Measurements from ENCODE around the gene BLCAP. TPM values are rescaled to one million over a fixed set of nuclear protein-coding genes. Genes with fewer than 3 reads are reported as not detected.

BLCAP gene
- total RNA-seq, 3 donors from 2014 or later (not counting 1 experiment from before 2014, with no cell fraction given): 60.4 to 80.1 (median 77.9) TPM

- Mint-ChIP-seq H3K27ac (no peak overlapping the region), H3K27me3 (ENCODE audit: low read depth in 2 of 2) (peaks cover 5 to 6% of the 10 kb centered on the region in 2 donors), H3K9me3 (no peaks in the 10 kb centered on the region), H3K4me3 (no peak overlapping the region), H3K4me1 (peaks cover 0 to 4% of the 10 kb centered on the region in 2 donors), H3K36me3 (no peaks in the 10 kb centered on the region)
- TF ChIP-seq CTCF (IDR thresholded peaks at IDR 0.05): no peak
- ATAC-seq: no peak
- H3K36me3 ChIP-seq (ENCODE audit: control insufficient read depth, insufficient read depth, low read length): no peaks in the 10 kb centered on the region
- no peaks in the 10 kb centered on the region for H3K4me1 ChIP-seq (ENCODE audit: control insufficient read depth, insufficient read depth, low read length)
- intact Hi-C loops (cut with micrococcal nuclease): no loop called here
- H3K9me3 ChIP-seq (ENCODE audit: control insufficient read depth, insufficient read depth, low read length): no peaks in the 10 kb centered on the region
- no peak overlapping the region for H3K27ac ChIP-seq (ENCODE audit: low read length)
- no peak for DNase-seq
- H3K4me3 ChIP-seq (ENCODE audit: low read length): no peak overlapping the region
- H3K27me3 ChIP-seq (ENCODE audit: control insufficient read depth, insufficient read depth, low read length): no peaks in the 10 kb centered on the region
- WGBS (ENCODE audit: insufficient coverage): 85% methylated on average over 5 of the region's 5 CpGs
Measured at GRCh38 chr20:37481610-37482009, 46.1 kb downstream of the BLCAP start.

GRCh38 chr20:37480919-37481318 lies 46.8 kb downstream of the BLCAP start:
- Mint-ChIP-seq H3K9me3 (no peaks in the 10 kb centered on the region), H3K36me3 (no peaks in the 10 kb centered on the region), H3K4me3 (no peak overlapping the region), H3K4me1 (peaks cover 0 to 4% of the 10 kb centered on the region in 2 donors), H3K27me3 (ENCODE audit: low read depth in 2 of 2) (peaks cover 6 to 7% of the 10 kb centered on the region in 2 donors), H3K27ac (no peak overlapping the region)
- Histone ChIP-seq H3K27me3 (ENCODE audit: control insufficient read depth, insufficient read depth, low read length) (no peaks in the 10 kb centered on the region), H3K36me3 (ENCODE audit: control insufficient read depth, insufficient read depth, low read length) (no peaks in the 10 kb centered on the region), H3K4me3 (ENCODE audit: low read length) (no peak overlapping the region), H3K4me1 (ENCODE audit: control insufficient read depth, insufficient read depth, low read length) (no peaks in the 10 kb centered on the region), H3K27ac (ENCODE audit: low read length) (no peak overlapping the region), H3K9me3 (ENCODE audit: control insufficient read depth, insufficient read depth, low read length) (no peaks in the 10 kb centered on the region)
- intact Hi-C loops (cut with micrococcal nuclease): no loop called here
- WGBS (ENCODE audit: insufficient coverage): 80% methylated on average over 1 of the region's 1 CpG
- no peak for TF ChIP-seq CTCF (IDR thresholded peaks at IDR 0.05)
- DNase-seq (no peak), ATAC-seq (no peak)

GRCh38 chr20:37479925-37480691 lies 47.6 kb downstream of the BLCAP start:
- no peak overlapping the region for H3K27ac ChIP-seq (ENCODE audit: low read length)

More at GRCh38 chr20:37479925-37480691, 47.6 kb downstream of the BLCAP start:
- DNase-seq: no peak
- H3K27ac Mint-ChIP-seq: no peak overlapping the region
- no peak for TF ChIP-seq CTCF (IDR thresholded peaks at IDR 0.05)
- H3K4me1 Mint-ChIP-seq: peaks cover 0 to 4% of the 10 kb centered on the region in 2 donors
- H3K27me3 Mint-ChIP-seq (ENCODE audit: low read depth in 2 of 2): peaks cover 6 to 13% of the 10 kb centered on the region in 2 donors
- H3K36me3 Mint-ChIP-seq: no peaks in the 10 kb centered on the region
- H3K9me3 Mint-ChIP-seq: no peaks in the 10 kb centered on the region
- Histone ChIP-seq H3K9me3 (ENCODE audit: control insufficient read depth, insufficient read depth, low read length) (no peaks in the 10 kb centered on the region), H3K36me3 (ENCODE audit: control insufficient read depth, insufficient read depth, low read length) (no peaks in the 10 kb centered on the region), H3K27me3 (ENCODE audit: control insufficient read depth, insufficient read depth, low read length) (no peaks in the 10 kb centered on the region), H3K4me1 (ENCODE audit: control insufficient read depth, insufficient read depth, low read length) (no peaks in the 10 kb centered on the region), H3K4me3 (ENCODE audit: low read length) (no peak overlapping the region)
- 84% methylated on average over 9 of the region's 9 CpGs for WGBS (ENCODE audit: insufficient coverage)
- no peak overlapping the region for H3K4me3 Mint-ChIP-seq
- ATAC-seq: no peak
- intact Hi-C loops (cut with micrococcal nuclease): no loop called here

Data from natural killer cell (primary cell).